ENCODE measurements around the gene HTRA2. TPM values are rescaled to one million over a fixed set of nuclear protein-coding genes. Genes with fewer than 3 reads are reported as not detected.

Gene HTRA2
- total RNA-seq, 1 donor from 2014 or later = 67.7 TPM

- Histone ChIP-seq H3K27me3 (ENCODE audit: control insufficient read depth, insufficient read depth, low read length) (no peaks in the 10 kb centered on the region), H3K4me3 (ENCODE audit: low read depth, low read length) (no peak overlapping the region), H3K36me3 (ENCODE audit: control insufficient read depth, insufficient read depth, low read length) (peaks cover 7% of the 10 kb centered on the region)
- no peak for TF ChIP-seq CTCF (IDR thresholded peaks at IDR 0.05; ENCODE audit: insufficient read depth, low read length, severe bottlenecking)
- DNase-seq (ENCODE audit: low read depth) (no peak), FAIRE-seq (no peak)
These were observed 5.8 kb downstream of the HTRA2 start for GRCh38 chr2:74535440-74535965.

- no peak for DNase-seq (ENCODE audit: low read depth)
- TF ChIP-seq CTCF (IDR thresholded peaks at IDR 0.05; ENCODE audit: insufficient read depth, low read length, severe bottlenecking) = no peak
- FAIRE-seq = no peak
- Histone ChIP-seq H3K4me3 (ENCODE audit: low read depth, low read length) (no peak overlapping the region), H3K27me3 (ENCODE audit: control insufficient read depth, insufficient read depth, low read length) (no peaks in the 10 kb centered on the region), H3K36me3 (ENCODE audit: control insufficient read depth, insufficient read depth, low read length) (peaks cover 7% of the 10 kb centered on the region)
These were observed 6.6 kb downstream of the HTRA2 start for GRCh38 chr2:74536166-74536950.

GRCh38 chr2:74537140-74537539 lies 7.4 kb downstream of the HTRA2 start:
- Histone ChIP-seq H3K4me3 (ENCODE audit: low read depth, low read length) (no peak overlapping the region), H3K27me3 (ENCODE audit: control insufficient read depth, insufficient read depth, low read length) (no peaks in the 10 kb centered on the region), H3K36me3 (ENCODE audit: control insufficient read depth, insufficient read depth, low read length) (peaks cover 7% of the 10 kb centered on the region)
- FAIRE-seq (no peak), DNase-seq (ENCODE audit: low read depth) (peak; percentile 77)
- TF ChIP-seq CTCF (IDR thresholded peaks at IDR 0.05; ENCODE audit: insufficient read depth, low read length, severe bottlenecking) = no peak

- H3K27me3 ChIP-seq (ENCODE audit: control insufficient read depth, insufficient read depth, low read length) = no peaks in the 10 kb centered on the region
- no peak for TF ChIP-seq CTCF (IDR thresholded peaks at IDR 0.05; ENCODE audit: insufficient read depth, low read length, severe bottlenecking)
- no peak for DNase-seq (ENCODE audit: low read depth)
- no peak overlapping the region for H3K4me3 ChIP-seq (ENCODE audit: low read depth, low read length)
- no peaks in the 10 kb centered on the region for H3K36me3 ChIP-seq (ENCODE audit: control insufficient read depth, insufficient read depth, low read length)
- FAIRE-seq = peak; percentile 36
These were observed 9.2 kb downstream of the HTRA2 start for GRCh38 chr2:74538881-74539339.

GRCh38 chr2:74540291-74540690 lies 10.6 kb downstream of the HTRA2 start:
- Histone ChIP-seq H3K36me3 (ENCODE audit: control insufficient read depth, insufficient read depth, low read length) (no peaks in the 10 kb centered on the region), H3K4me3 (ENCODE audit: low read depth, low read length) (no peak overlapping the region), H3K27me3 (ENCODE audit: control insufficient read depth, insufficient read depth, low read length) (no peaks in the 10 kb centered on the region)
- DNase-seq (ENCODE audit: low read depth) (no peak), FAIRE-seq (no peak)
- no peak for TF ChIP-seq CTCF (IDR thresholded peaks at IDR 0.05; ENCODE audit: insufficient read depth, low read length, severe bottlenecking)

All from bronchial epithelial cell (primary cell).